Esophagus muscularis mucosa (tissue), 4 donors: ENCODE data around the gene TPD52L1. TPM values are rescaled to one million over a fixed set of nuclear protein-coding genes. Genes with fewer than 3 reads are reported as not detected.
A peak's percentile ranks its signal among the peaks of the same experiment; 100 is the strongest.

Source experiments
- DNase-seq: peaks from one replicate; pipeline ENCODE4 v3.0.0-alpha.2; 2017; ENCODE audit errors: extremely low spot score
- H3K27ac ChIP-seq, 4 donors: fragments of 200-600 bp; sonication (generic); replicated peaks in 1 of 4; 1 replicate in 3 of 4; 2 replicates in 1 of 4; pipeline ENCODE4 v1.5.1; 2016 to 2019; ENCODE audit warnings: mild to moderate bottlenecking in 1 of 4
- H3K27me3 ChIP-seq, 4 donors: fragments of 200-600 bp; sonication (generic); one replicate each; pipeline versions ENCODE4 v1.5.1 to v1.6.0; 2016 to 2019
- H3K36me3 ChIP-seq, 4 donors: fragments of 200-600 bp; sonication (generic); one replicate each; pipeline ENCODE4 v1.5.1; 2016 to 2019
- H3K4me1 ChIP-seq, 4 donors: fragments of 200-600 bp; sonication (generic); one replicate each; pipeline ENCODE4 v1.5.1; 2016 to 2019
- H3K4me3 ChIP-seq, 4 donors: fragments of 200-600 bp; sonication (generic); 1 replicate in 2 of 4; 2 replicates in 2 of 4; pipeline ENCODE4 v1.5.1; 2016 to 2019; ENCODE audit warnings: mild to moderate bottlenecking in 4 of 4, moderate library complexity in 1 of 4
- H3K9me3 ChIP-seq, 4 donors: fragments of 200-600 bp; sonication (generic); 1 replicate in 3 of 4; 2 replicates in 1 of 4; pipeline ENCODE4 v1.5.1; 2016 to 2019
- EP300 ChIP-seq: sonication (generic); formaldehyde crosslinking; IDR thresholded peaks from one replicate; pipeline ENCODE4 v1.6.1; 2017; ENCODE audit warnings: antibody characterized with exemption
- POLR2A ChIP-seq: fragments of 450-650 bp; IDR thresholded peaks from one replicate; pipeline ENCODE4 v1.6.1; 2017; ENCODE audit warnings: antibody characterized with exemption, moderate library complexity, mild to moderate bottlenecking, low read depth
- POLR2AphosphoS5 ChIP-seq, 2 donors: sonication (generic); formaldehyde crosslinking; IDR thresholded peaks; one replicate each; pipeline ENCODE4 v1.6.1; 2017; ENCODE audit warnings: antibody characterized with exemption in 2 of 2
- WGBS: methylation state at CpG from one replicate; pipeline ENCODE4 v1.1.5; 2018; 5-methylcytosine and 5-hydroxymethylcytosine counted together
- intact Hi-C: fragments of 100-400 bp; cut with DNase I; formaldehyde crosslinking; loops from one replicate; pipeline ENCODE4 v1.15.1; 2023
- total RNA-seq, 4 donors: library from RNA; depleted of rRNA; stranded (reverse); fragments of >200 nt; gene quantifications; one replicate each; pipeline versions ENCODE4 v1.1.0 to v1.2.1, GENCODE V29; 2016
- TF ChIP-seq, protein P1 (sequence below), 3 experiments: fragments of 200-600 bp in 2 of 3; fragments of 450-650 bp in 1 of 3; sonication (generic) in 2 of 3; IDR thresholded peaks; one replicate each; pipeline ENCODE4 v1.5.1; 2017 to 2019; ENCODE audit warnings: antibody characterized with exemption in 3 of 3, mild to moderate bottlenecking in 2 of 3, moderate library complexity in 1 of 3

The TPD52L1 gene
- total RNA-seq, 4 donors from 2014 or later: 18.7 to 46.4 (median 31.1) TPM

DNA sequence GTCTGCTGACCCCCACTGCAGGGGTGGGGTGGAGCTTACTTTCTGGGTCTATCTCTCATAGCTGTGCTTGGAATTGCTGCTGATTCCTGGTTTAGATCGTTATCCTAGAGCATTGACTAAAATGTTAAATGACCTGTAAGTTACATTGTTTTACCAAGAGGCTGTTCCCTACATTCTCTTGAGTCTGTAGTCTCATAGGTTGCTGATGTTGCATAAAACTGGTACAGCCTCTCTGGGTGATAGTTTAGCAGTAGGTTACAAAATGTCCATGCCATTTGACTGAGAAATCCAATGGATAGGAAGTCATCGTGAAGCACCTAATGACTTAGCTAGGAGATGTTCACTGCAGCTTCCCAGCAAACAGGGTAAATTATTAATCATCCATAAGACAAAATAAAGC, 62.4 kb downstream of the TPD52L1 start:
- 79% methylated on average over 2 of the region's 2 CpGs for WGBS
- H3K36me3 ChIP-seq: no peaks in the 10 kb centered on the region
- TF ChIP-seq POLR2A (no peak), EP300 (no peak), POLR2AphosphoS5 (IDR thresholded peaks at IDR 0.05) (no peak)
- TF ChIP-seq, protein P1, sequence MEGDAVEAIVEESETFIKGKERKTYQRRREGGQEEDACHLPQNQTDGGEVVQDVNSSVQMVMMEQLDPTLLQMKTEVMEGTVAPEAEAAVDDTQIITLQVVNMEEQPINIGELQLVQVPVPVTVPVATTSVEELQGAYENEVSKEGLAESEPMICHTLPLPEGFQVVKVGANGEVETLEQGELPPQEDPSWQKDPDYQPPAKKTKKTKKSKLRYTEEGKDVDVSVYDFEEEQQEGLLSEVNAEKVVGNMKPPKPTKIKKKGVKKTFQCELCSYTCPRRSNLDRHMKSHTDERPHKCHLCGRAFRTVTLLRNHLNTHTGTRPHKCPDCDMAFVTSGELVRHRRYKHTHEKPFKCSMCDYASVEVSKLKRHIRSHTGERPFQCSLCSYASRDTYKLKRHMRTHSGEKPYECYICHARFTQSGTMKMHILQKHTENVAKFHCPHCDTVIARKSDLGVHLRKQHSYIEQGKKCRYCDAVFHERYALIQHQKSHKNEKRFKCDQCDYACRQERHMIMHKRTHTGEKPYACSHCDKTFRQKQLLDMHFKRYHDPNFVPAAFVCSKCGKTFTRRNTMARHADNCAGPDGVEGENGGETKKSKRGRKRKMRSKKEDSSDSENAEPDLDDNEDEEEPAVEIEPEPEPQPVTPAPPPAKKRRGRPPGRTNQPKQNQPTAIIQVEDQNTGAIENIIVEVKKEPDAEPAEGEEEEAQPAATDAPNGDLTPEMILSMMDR (IDR thresholded peaks at IDR 0.05): no peak
- no peak for DNase-seq
- intact Hi-C loops: no loop called here
- H3K4me1 ChIP-seq: peaks cover 7 to 14% (median 7%) of the 10 kb centered on the region in 4 donors
- H3K4me3 ChIP-seq: no peak overlapping the region
- H3K9me3 ChIP-seq: no peaks in the 10 kb centered on the region
- H3K27me3 ChIP-seq: no peaks in the 10 kb centered on the region
- H3K27ac ChIP-seq: no peak overlapping the region

DNA sequence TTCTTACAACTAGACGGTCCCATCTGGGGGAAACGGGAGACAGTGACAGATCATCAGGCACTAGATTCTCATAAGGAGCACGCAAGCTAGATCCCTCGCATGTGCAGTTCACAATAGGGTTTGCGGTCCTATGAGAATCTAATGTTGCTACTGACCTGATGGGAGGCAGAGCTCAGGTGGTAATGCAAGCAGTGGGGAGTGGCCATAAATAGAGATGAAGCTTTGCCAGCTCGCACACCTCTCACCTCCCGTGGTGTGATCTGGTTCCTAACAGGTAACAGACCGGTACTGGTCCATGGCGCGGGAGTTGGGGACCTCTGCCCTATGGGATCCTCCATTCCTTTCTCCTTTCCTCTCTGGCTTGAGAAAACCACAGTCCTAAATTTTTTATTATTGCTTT, 63.8 kb downstream of the TPD52L1 start:
- H3K27me3 ChIP-seq: no peaks in the 10 kb centered on the region
- H3K4me1 ChIP-seq: peaks cover 11 to 18% (median 15%) of the 10 kb centered on the region in 4 donors
- no peak overlapping the region for H3K4me3 ChIP-seq
- H3K9me3 ChIP-seq: no peaks in the 10 kb centered on the region
- no peaks in the 10 kb centered on the region for H3K36me3 ChIP-seq
- WGBS: 94% methylated on average over 10 of the region's 10 CpGs
- intact Hi-C loops: no loop called here
- DNase-seq: no peak
- no peak for TF ChIP-seq EP300
- TF ChIP-seq, protein P1 (IDR thresholded peaks at IDR 0.05): no peak
- TF ChIP-seq POLR2AphosphoS5 (IDR thresholded peaks at IDR 0.05): no peak
- no peak for TF ChIP-seq POLR2A
- H3K27ac ChIP-seq: no peak overlapping the region

DNA sequence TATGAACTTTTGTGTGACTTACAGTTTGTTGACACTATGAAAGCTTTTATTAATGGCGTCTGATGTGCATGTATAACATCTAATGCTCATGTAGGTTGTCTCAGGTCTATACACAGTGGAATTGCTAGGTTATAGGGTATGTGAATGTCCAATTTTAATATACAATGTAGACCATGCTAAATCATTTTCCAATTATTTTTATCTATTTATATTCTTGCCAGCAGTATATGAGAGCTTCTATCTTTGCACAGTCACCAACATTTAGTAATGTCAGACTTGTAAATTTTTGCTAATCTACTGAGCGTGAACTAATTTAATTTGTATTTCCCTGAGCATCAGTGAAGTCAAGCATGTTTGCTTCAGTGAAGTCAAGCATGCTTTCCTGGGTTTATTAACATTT, 64.4 kb downstream of the TPD52L1 start:
- intact Hi-C loops: no loop called here
- 94% methylated on average over 2 of the region's 2 CpGs for WGBS
- Histone ChIP-seq H3K27ac (no peak overlapping the region), H3K9me3 (no peaks in the 10 kb centered on the region), H3K4me3 (no peak overlapping the region), H3K27me3 (no peaks in the 10 kb centered on the region), H3K36me3 (no peaks in the 10 kb centered on the region), H3K4me1 (peaks cover 12 to 24% (median 19%) of the 10 kb centered on the region in 4 donors)
- TF ChIP-seq, protein P1 (IDR thresholded peaks at IDR 0.05): no peak
- TF ChIP-seq POLR2A (no peak), EP300 (no peak), POLR2AphosphoS5 (IDR thresholded peaks at IDR 0.05) (no peak)
- DNase-seq: no peak

DNA sequence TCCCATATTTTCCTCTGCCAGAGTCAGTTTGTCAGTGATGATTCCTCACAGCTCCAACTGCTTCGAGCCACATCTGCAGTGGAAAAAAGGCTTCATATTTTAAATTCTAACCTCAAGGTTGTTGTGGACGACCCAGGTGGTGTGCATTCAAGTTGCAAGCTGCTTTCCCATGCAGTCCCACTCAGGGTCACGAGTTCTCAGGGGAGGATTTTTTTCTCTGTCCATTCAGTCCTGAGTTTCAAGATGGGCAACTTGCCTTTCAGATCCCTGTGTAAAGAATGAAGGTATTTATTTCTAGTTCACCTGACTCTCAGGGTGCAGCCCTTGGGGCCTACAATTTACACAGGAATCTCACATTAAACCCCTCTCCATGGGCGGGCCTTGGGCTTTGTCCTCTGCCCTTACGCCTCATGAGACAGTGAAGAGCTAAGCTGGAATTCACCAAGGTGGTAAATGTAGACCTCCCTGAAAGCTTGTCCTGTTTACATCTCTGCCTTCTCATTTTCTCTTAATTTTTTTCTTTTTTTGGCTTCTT, 65.9 kb downstream of the TPD52L1 start:
- Histone ChIP-seq H3K4me3 (no peak overlapping the region), H3K4me1 (peaks cover 24 to 34% (median 27%) of the 10 kb centered on the region in 4 donors), H3K9me3 (no peaks in the 10 kb centered on the region), H3K27me3 (no peaks in the 10 kb centered on the region), H3K36me3 (no peaks in the 10 kb centered on the region), H3K27ac (no peak overlapping the region)
- 87% methylated on average over 5 of the region's 5 CpGs for WGBS
- DNase-seq: no peak
- intact Hi-C loops: no loop called here
- TF ChIP-seq POLR2A (no peak), EP300 (no peak), POLR2AphosphoS5 (IDR thresholded peaks at IDR 0.05) (no peak)
- TF ChIP-seq, protein P1 (IDR thresholded peaks at IDR 0.05): no peak

DNA sequence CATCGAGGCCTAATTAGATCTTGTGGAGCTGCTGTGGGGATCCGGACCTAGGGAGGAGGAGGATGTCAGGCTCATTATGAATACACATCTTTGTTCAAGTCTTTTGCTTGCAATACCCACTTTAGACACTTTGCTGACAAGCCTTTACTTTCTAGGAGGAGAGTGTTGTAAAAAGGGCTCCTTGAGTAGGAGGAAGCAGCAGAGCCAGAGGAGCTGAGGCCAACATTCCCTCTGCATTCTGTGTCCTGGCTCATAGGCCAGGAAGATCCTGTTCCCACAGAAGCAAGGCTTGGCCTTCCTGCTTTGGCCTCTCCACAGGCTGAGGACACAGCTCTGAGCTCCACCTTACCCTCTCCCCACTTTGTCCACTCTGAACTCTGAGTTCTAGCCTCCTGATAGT, 67.1 kb downstream of the TPD52L1 start:
- TF ChIP-seq, protein P1 (IDR thresholded peaks at IDR 0.05): peak in 1 of 3 experiments; percentile 3
- no peak for TF ChIP-seq POLR2A
- H3K27me3 ChIP-seq: no peaks in the 10 kb centered on the region
- H3K27ac ChIP-seq: no peak overlapping the region
- WGBS: 59% methylated on average over 2 of the region's 2 CpGs
- H3K4me1 ChIP-seq: peaks cover 24 to 34% (median 26%) of the 10 kb centered on the region in 4 donors
- intact Hi-C loops: no loop called here
- H3K9me3 ChIP-seq: no peaks in the 10 kb centered on the region
- no peak overlapping the region for H3K4me3 ChIP-seq
- DNase-seq: no peak
- no peaks in the 10 kb centered on the region for H3K36me3 ChIP-seq
